Osteocyte (in vitro differentiated cells): ENCODE results near the gene PTPRD. TPM values are rescaled to one million over a fixed set of nuclear protein-coding genes. Genes with fewer than 3 reads are reported as not detected.

ENCODE experiments used
- DNase-seq: peaks from one replicate; pipeline ENCODE4 v3.0.0; 2021; ENCODE audit warnings: mixed read lengths; ENCODE audit not compliant: unreplicated experiment; ENCODE audit errors: extremely low spot score
- H3K27ac Mint-ChIP-seq: one replicate; pipeline ENCODE4 v1.8.0; 2021; ENCODE audit warnings: mild to moderate bottlenecking, mixed read lengths; ENCODE audit not compliant: unreplicated experiment
- H3K27me3 Mint-ChIP-seq: one replicate; pipeline ENCODE4 v1.8.0; 2021; ENCODE audit warnings: mixed read lengths; ENCODE audit not compliant: unreplicated experiment
- H3K36me3 Mint-ChIP-seq: one replicate; pipeline ENCODE4 v1.8.0; 2021; ENCODE audit warnings: mixed read lengths; ENCODE audit not compliant: unreplicated experiment
- H3K4me1 Mint-ChIP-seq: one replicate; pipeline ENCODE4 v1.8.0; 2021; ENCODE audit warnings: mixed read lengths; ENCODE audit not compliant: unreplicated experiment
- H3K4me3 Mint-ChIP-seq: one replicate; pipeline ENCODE4 v1.8.0; 2021; ENCODE audit warnings: mild to moderate bottlenecking, moderate library complexity, mixed read lengths; ENCODE audit not compliant: unreplicated experiment
- H3K9me3 Mint-ChIP-seq: one replicate; pipeline ENCODE4 v1.8.0; 2021; ENCODE audit warnings: mixed read lengths; ENCODE audit not compliant: unreplicated experiment
- CTCF ChIP-seq: fragments of 200-600 bp; sonication (generic); IDR thresholded peaks from 2 replicates; pipeline ENCODE4 v1.5.0; 2021; ENCODE audit warnings: antibody characterized with exemption, mild to moderate bottlenecking, moderate library complexity
- total RNA-seq: library from RNA; stranded (reverse); gene quantifications from 2 replicates; pipeline ENCODE4 v1.2.1, GENCODE V29; 2021

The PTPRD gene
- total RNA-seq, 1 donor from 2014 or later: 5.4 TPM

- TF ChIP-seq CTCF: no peak
- no peak overlapping the region for H3K4me3 Mint-ChIP-seq
- H3K4me1 Mint-ChIP-seq: no peaks in the 10 kb centered on the region
- H3K36me3 Mint-ChIP-seq: no peaks in the 10 kb centered on the region
- no peak for DNase-seq
- H3K27me3 Mint-ChIP-seq: peaks cover 15% of the 10 kb centered on the region
- no peak overlapping the region for H3K27ac Mint-ChIP-seq
- no peaks in the 10 kb centered on the region for H3K9me3 Mint-ChIP-seq
These were observed 1089.2 kb downstream of the PTPRD start for GRCh38 chr9:9523476-9524139.

- Mint-ChIP-seq H3K4me3 (no peak overlapping the region), H3K27me3 (peaks cover 13% of the 10 kb centered on the region), H3K9me3 (no peaks in the 10 kb centered on the region), H3K27ac (no peak overlapping the region), H3K36me3 (no peaks in the 10 kb centered on the region), H3K4me1 (no peaks in the 10 kb centered on the region)
- no peak for TF ChIP-seq CTCF
- no peak for DNase-seq
These were observed 1090.4 kb downstream of the PTPRD start for GRCh38 chr9:9522406-9522805.

GRCh38 chr9:9521033-9521779 is 1091.6 kb downstream of the PTPRD start:
- no peak for DNase-seq
- H3K27me3 Mint-ChIP-seq: peaks cover 13% of the 10 kb centered on the region
- no peak for TF ChIP-seq CTCF
- H3K4me1 Mint-ChIP-seq: no peaks in the 10 kb centered on the region
- H3K36me3 Mint-ChIP-seq: no peaks in the 10 kb centered on the region
- no peaks in the 10 kb centered on the region for H3K9me3 Mint-ChIP-seq
- no peak overlapping the region for H3K4me3 Mint-ChIP-seq
- H3K27ac Mint-ChIP-seq: no peak overlapping the region

- TF ChIP-seq CTCF: no peak
These were observed 1107.9 kb downstream of the PTPRD start for GRCh38 chr9:9504869-9505268.

GRCh38 chr9:9499546-9499945 is 1113.3 kb downstream of the PTPRD start:
- Mint-ChIP-seq H3K9me3 (peaks cover 3% of the 10 kb centered on the region), H3K4me1 (no peaks in the 10 kb centered on the region), H3K27ac (no peak overlapping the region), H3K27me3 (peaks cover 4% of the 10 kb centered on the region), H3K36me3 (no peaks in the 10 kb centered on the region), H3K4me3 (no peak overlapping the region)
- no peak for DNase-seq
- no peak for TF ChIP-seq CTCF

More at GRCh38 chr9:9504869-9505268, 1107.9 kb downstream of the PTPRD start:
- DNase-seq: no peak
- Mint-ChIP-seq H3K27ac (no peak overlapping the region), H3K4me3 (no peak overlapping the region), H3K36me3 (no peaks in the 10 kb centered on the region), H3K9me3 (no peaks in the 10 kb centered on the region), H3K27me3 (peaks cover 6% of the 10 kb centered on the region), H3K4me1 (no peaks in the 10 kb centered on the region)
